Gastrocnemius medialis (tissue), 4 donors: ENCODE results near the gene PFN1.

Experiments
- CTCF ChIP-seq, 5 experiments: fragments of 450-650 bp in 3 of 5; fragments of 200-600 bp in 2 of 5; sonication (generic) in 2 of 5; IDR thresholded peaks in 4 of 5; conservative IDR thresholded peaks in 1 of 5; 1 replicate in 4 of 5; 2 replicates in 1 of 5; pipeline ENCODE4 v1.5.1; 2016 to 2019; ENCODE audit warnings: antibody characterized with exemption in 5 of 5, mild to moderate bottlenecking in 3 of 5, moderate library complexity in 3 of 5
- POLR2A ChIP-seq, 2 donors: fragments of 450-650 bp; IDR thresholded peaks; one replicate each; pipeline ENCODE4 v1.6.1; 2017; ENCODE audit warnings: antibody characterized with exemption in 2 of 2, mild to moderate bottlenecking in 2 of 2, moderate library complexity in 2 of 2

DNA sequence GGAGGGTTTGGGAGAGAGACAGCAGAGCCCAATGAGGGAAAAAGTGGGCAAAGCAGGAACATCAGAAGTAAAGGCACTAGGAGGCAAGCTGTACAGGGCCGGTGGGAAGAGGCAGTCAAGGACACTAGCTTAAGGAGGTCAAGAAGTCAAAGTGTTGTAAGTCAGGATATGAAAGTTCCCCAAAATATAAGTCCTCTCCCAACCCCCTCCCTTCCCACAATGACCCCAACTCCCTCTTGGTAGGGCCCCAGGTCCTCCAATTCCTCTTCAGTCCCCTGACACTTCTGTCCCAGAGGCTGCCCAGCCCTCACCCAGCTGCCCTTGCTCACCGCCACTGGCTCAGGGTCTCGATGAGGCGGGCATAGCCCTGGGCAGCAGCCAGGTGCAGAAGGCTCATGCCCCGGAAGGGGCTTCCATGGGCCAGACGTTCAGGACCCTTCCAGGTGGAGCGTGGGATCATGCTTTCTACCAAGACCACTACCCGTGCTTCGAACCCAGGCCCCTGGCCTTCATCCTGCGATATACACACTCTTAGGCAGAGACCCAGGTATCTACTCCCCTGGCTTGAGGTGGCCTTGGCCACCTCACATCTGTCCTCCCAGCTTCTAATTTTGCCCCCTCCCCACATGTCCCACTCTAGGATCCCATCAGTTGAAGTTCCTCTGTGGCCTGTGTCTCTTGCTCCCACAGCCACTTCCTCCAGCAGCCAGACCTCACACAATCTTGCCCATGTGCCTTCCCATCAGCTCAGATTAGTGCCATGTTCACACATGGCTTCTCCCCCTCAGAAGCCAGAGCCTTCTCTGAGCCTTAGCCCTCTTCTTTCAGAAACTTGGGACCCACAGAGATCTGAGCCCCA, 25.2 kb upstream of the PFN1 start:
- no peak for TF ChIP-seq CTCF (IDR thresholded peaks at IDR 0.05 in 4 of 5, conservative IDR thresholded peaks at IDR 0.05 in 1 of 5)
- no peak for TF ChIP-seq POLR2A (IDR thresholded peaks at IDR 0.05)
